Glomerular visceral epithelial cell (primary cell): Measurements from ENCODE around the gene DPYSL5.
"Not testable (repeated sequence)": the region's sequence is repeated elsewhere in the genome, so short reads cannot be mapped to it uniquely, and the experiment has no call there.

Experiments used
- DNase-seq: peaks from one replicate; pipeline ENCODE4 v3.0.0-alpha.2; 2016; ENCODE audit errors: extremely low spot score

Gene DPYSL5

GRCh38 chr2:26901326-26902183 is 53.6 kb downstream of the DPYSL5 start:
- DNase-seq = no peak

GRCh38 chr2:26903676-26904075 is 55.7 kb downstream of the DPYSL5 start:
- DNase-seq = no peak

- no peak for DNase-seq
These were observed 56.9 kb downstream of the DPYSL5 start for GRCh38 chr2:26904839-26905238.

- no peak for DNase-seq
These were observed 57.6 kb downstream of the DPYSL5 start for GRCh38 chr2:26905341-26906198.

GRCh38 chr2:26907416-26907815 is 59.5 kb downstream of the DPYSL5 start:
- no peak for DNase-seq

- DNase-seq = no peak
These were observed 62.2 kb downstream of the DPYSL5 start for GRCh38 chr2:26910176-26910575.

GRCh38 chr2:26911911-26912861 is 64.3 kb downstream of the DPYSL5 start:
- peak; percentile 1 for DNase-seq

GRCh38 chr2:26913606-26913998 is 65.7 kb downstream of the DPYSL5 start:
- DNase-seq = no peak

GRCh38 chr2:26913999-26914658 is 66.2 kb downstream of the DPYSL5 start:
- DNase-seq = no peak

- no peak for DNase-seq
These were observed 66.9 kb downstream of the DPYSL5 start for GRCh38 chr2:26914659-26915310.

GRCh38 chr2:26915316-26915715 is 67.4 kb downstream of the DPYSL5 start:
- DNase-seq = no peak

- DNase-seq = no peak
These were observed 68.3 kb downstream of the DPYSL5 start for GRCh38 chr2:26916128-26916692.

GRCh38 chr2:26917135-26917836 is 69.4 kb downstream of the DPYSL5 start:
- no peak for DNase-seq

- DNase-seq = no peak
These were observed 73.4 kb downstream of the DPYSL5 start for GRCh38 chr2:26921323-26921722.

- DNase-seq = peak; percentile 32
These were observed 74.7 kb downstream of the DPYSL5 start for GRCh38 chr2:26922405-26923188.

GRCh38 chr2:26923189-26923466 is 75.2 kb downstream of the DPYSL5 start:
- not testable (repeated sequence) for DNase-seq

GRCh38 chr2:26924731-26925099 is 76.8 kb downstream of the DPYSL5 start:
- no peak for DNase-seq

GRCh38 chr2:26925100-26925791 is 77.3 kb downstream of the DPYSL5 start:
- DNase-seq = no peak
